Endothelial cell of umbilical vein (primary cell): ENCODE data around the gene CNTN2. TPM values are rescaled to one million over a fixed set of nuclear protein-coding genes. Genes with fewer than 3 reads are reported as not detected.

Experiments
- BruUV-seq: library from RNA; stranded (reverse); fragments of 400-500 nt; replicated peaks from 2 replicates; lab custom pipeline; 2021; lab: Mats Ljungman, UMichigan
- CTCF ChIA-PET: fragments of 300-600, 350-600 bp; sonication (Branson Sonifier 250); formaldehyde crosslinking; loops from one replicate; lab custom pipeline; 2021; ENCODE audit warnings: antibody characterized with exemption, inconsistent platforms; lab: Charles Lee
- POLR2A ChIA-PET: fragments of 300-600, 350-600 bp; sonication (Branson Sonifier 250); formaldehyde crosslinking; loops from one replicate; lab custom pipeline; 2021; ENCODE audit warnings: antibody characterized with exemption, inconsistent platforms; lab: Charles Lee
- DNase-seq: peaks from one replicate; pipeline ENCODE4 v3.0.0-alpha.2; 2011; ENCODE audit warnings: low read depth, low spot score
- FAIRE-seq: peaks from 2 replicates; lab custom pipeline; 2011; peaks lifted over from hg19 to GRCh38; lab: Jason Lieb, UNC
- H2AFZ ChIP-seq: 2 replicates; pipeline ENCODE4 v1.6.0; 2012; ENCODE audit warnings: low read depth, low read length, control low read depth, inconsistent platforms
- H3K27ac ChIP-seq: 2 replicates; pipeline ENCODE4 v1.5.1; 2011; ENCODE audit warnings: low read depth, mild to moderate bottlenecking, control low read depth, low read length, moderate library complexity; ENCODE audit not compliant: insufficient read depth
- H3K27me3 ChIP-seq, 2 experiments: 2 replicates each; pipeline versions ENCODE4 v1.6.0 to v1.6.1; 2011; ENCODE audit warnings: low read length in 2 of 2, mixed read lengths in 1 of 2; ENCODE audit not compliant: control insufficient read depth in 2 of 2, insufficient read depth in 2 of 2
- H3K36me3 ChIP-seq, 2 experiments: 2 replicates in 1 of 2; 3 replicates in 1 of 2; pipeline ENCODE4 v1.5.1; 2011; ENCODE audit warnings: low read length in 2 of 2, mild to moderate bottlenecking in 1 of 2, moderate library complexity in 1 of 2; ENCODE audit not compliant: control insufficient read depth in 2 of 2, insufficient read depth in 2 of 2; ENCODE audit errors: extremely low read depth in 1 of 2
- H3K4me1 ChIP-seq: 3 replicates; pipeline ENCODE4 v1.5.1; 2011; ENCODE audit warnings: mild to moderate bottlenecking, low read length; ENCODE audit not compliant: control insufficient read depth, insufficient read depth; ENCODE audit errors: extremely low read depth
- H3K4me2 ChIP-seq: 2 replicates; pipeline ENCODE4 v1.6.1; 2011; ENCODE audit warnings: low read length, control low read depth, mixed read lengths; ENCODE audit not compliant: insufficient read depth
- H3K4me3 ChIP-seq, 3 experiments: fragments of 200-600 bp in 1 of 3; sonication (generic), shearing (Covaris generic) in 1 of 3; replicated peaks in 1 of 3; 2 replicates each; pipeline ENCODE4 v1.5.1; 2011 to 2016; ENCODE audit warnings: control low read depth in 3 of 3, low read length in 3 of 3, mild to moderate bottlenecking in 2 of 3, inconsistent platforms in 1 of 3, low read depth in 1 of 3, moderate library complexity in 1 of 3; ENCODE audit not compliant: insufficient read depth in 1 of 3
- H3K79me2 ChIP-seq: 2 replicates; pipeline ENCODE4 v1.6.0; 2012; ENCODE audit warnings: low read length, inconsistent platforms; ENCODE audit not compliant: control insufficient read depth, insufficient read depth
- H3K9ac ChIP-seq: replicated peaks from 2 replicates; pipeline ENCODE3; 2011; ENCODE audit warnings: low read length, control low read depth; ENCODE audit not compliant: insufficient read depth; ENCODE audit errors: extremely low read depth
- H3K9me1 ChIP-seq: replicated peaks from 3 replicates; pipeline ENCODE4 v1.6.0; 2011; ENCODE audit warnings: mild to moderate bottlenecking, low read length; ENCODE audit not compliant: control insufficient read depth, insufficient read depth; ENCODE audit errors: extremely low read depth
- H3K9me3 ChIP-seq: replicated peaks from 2 replicates; pipeline ENCODE4 v1.5.1; 2012; ENCODE audit warnings: low read length, inconsistent platforms; ENCODE audit not compliant: control insufficient read depth, insufficient read depth
- H4K20me1 ChIP-seq: replicated peaks from 2 replicates; pipeline ENCODE3; 2011; ENCODE audit warnings: mild to moderate bottlenecking, low read length; ENCODE audit not compliant: control insufficient read depth, insufficient read depth; ENCODE audit errors: extremely low read depth
- CTCF ChIP-seq, 2 donors: IDR thresholded peaks; 1 replicate in 1 of 2; 2 replicates in 1 of 2; pipeline ENCODE4 v1.5.1; 2011; ENCODE audit warnings: low read length in 2 of 2, mild to moderate bottlenecking in 2 of 2, moderate library complexity in 2 of 2, control low read depth in 1 of 2, inconsistent platforms in 1 of 2, low read depth in 1 of 2; ENCODE audit not compliant: insufficient read depth in 1 of 2; ENCODE audit errors: extremely low read depth in 1 of 2
- EZH2 ChIP-seq: IDR thresholded peaks from 2 replicates; pipeline ENCODE4 v1.6.1; 2012; ENCODE audit warnings: borderline replicate concordance, low read depth, mild to moderate bottlenecking, moderate library complexity, low read length, inconsistent platforms; ENCODE audit not compliant: severe bottlenecking
- FOS ChIP-seq: IDR thresholded peaks from 2 replicates; pipeline ENCODE4 v1.6.1; 2011; ENCODE audit warnings: mild to moderate bottlenecking, low read length, moderate library complexity, borderline replicate concordance; ENCODE audit not compliant: insufficient read depth
- JUN ChIP-seq: IDR thresholded peaks from 2 replicates; pipeline ENCODE4 v1.6.1; 2011; ENCODE audit warnings: borderline replicate concordance, low read depth; ENCODE audit not compliant: insufficient read length, insufficient read depth
- MAX ChIP-seq: IDR thresholded peaks from 2 replicates; pipeline ENCODE4 v1.6.1; 2011; ENCODE audit not compliant: insufficient read depth, insufficient read length
- MYC ChIP-seq: IDR thresholded peaks from one replicate; pipeline ENCODE4 v1.6.1; 2011; ENCODE audit warnings: mild to moderate bottlenecking, low read depth, low read length
- POLR2A ChIP-seq: IDR thresholded peaks from 2 replicates; pipeline ENCODE4 v1.6.1; 2012; ENCODE audit warnings: low read depth, mild to moderate bottlenecking, control low read depth, low read length
- POLR2AphosphoS5 ChIP-seq: IDR thresholded peaks from 2 replicates; pipeline ENCODE4 v1.6.1; 2012; ENCODE audit warnings: low read depth, mild to moderate bottlenecking, control low read depth, low read length, moderate library complexity; ENCODE audit not compliant: insufficient read depth
- dilution Hi-C: fragments of 300-500 bp; cut with MboI; formaldehyde crosslinking; loops from one replicate; pipeline ENCODE4 v1.15.0; 2019; ENCODE audit warnings: low sequenced_read_pairs; ENCODE audit not compliant: extremely low pct_ligation_motif_present
- intact Hi-C: fragments of 100-400 bp; cut with micrococcal nuclease; formaldehyde crosslinking; loops from one replicate; pipeline ENCODE4 v1.10.0; 2022
- polyA plus RNA-seq, 4 experiments: library from polyadenylated mRNA; depleted of rRNA in 3 of 4; stranded (reverse) in 3 of 4; unstranded in 1 of 4; fragments of >200 nt; gene quantifications; 2 replicates each; pipeline versions ENCODE4 v1.2.1 to v1.2.3, GENCODE V29; 2011 to 2012; ENCODE audit warnings: missing spikeins in 1 of 4
- total RNA-seq: library from RNA; stranded (reverse); gene quantifications from 2 replicates; pipeline ENCODE4 v1.2.3, GENCODE V29; 2021

Gene CNTN2
- total and polyA plus RNA-seq, 2 donors (not counting 3 experiments of a cell fraction or from before 2014, with no cell fraction given) = not detected

- dilution Hi-C loops = no loop called here
- no TSS peak for BruUV-seq
- CTCF ChIA-PET = interaction anchor here (1.9 kb wide), 1 partner anchor 36 kb away, joined by 6 read pairs; no protein-coding TSS in a partner anchor
- Histone ChIP-seq H4K20me1 (no peaks in the 10 kb centered on the region), H3K9ac (no peak overlapping the region), H3K27ac (no peak overlapping the region), H3K36me3 (peaks cover 22 to 33% of the 10 kb centered on the region in 2 experiments), H3K9me3 (no peaks in the 10 kb centered on the region), H3K4me2 (no peak overlapping the region), H3K27me3 (no peaks in the 10 kb centered on the region), H3K4me3 (no peak overlapping the region), H3K4me1 (no peaks in the 10 kb centered on the region), H3K9me1 (no peaks in the 10 kb centered on the region), H2AFZ (no peak overlapping the region), H3K79me2 (no peaks in the 10 kb centered on the region)
- DNase-seq (no peak), FAIRE-seq (no peak)
- intact Hi-C loops = no loop called here
- no peak for TF ChIP-seq JUN
- no peak for TF ChIP-seq EZH2
- TF ChIP-seq CTCF (IDR thresholded peaks at IDR 0.05; ENCODE audit: extremely low read depth in 1 of 2, insufficient read depth in 1 of 2, low read depth in 1 of 2, low read length in 2 of 2) = no peak
- TF ChIP-seq FOS = no peak
- TF ChIP-seq POLR2AphosphoS5 = no peak
- TF ChIP-seq POLR2A = no peak
- TF ChIP-seq MAX = no peak
- no peak for TF ChIP-seq MYC
- POLR2A ChIA-PET = no interaction called here
Observed at GRCh38 chr1:205098242-205098641, 55.2 kb downstream of the CNTN2 start.
